ENCODE results near the gene IRF7.

GRCh38 chr11:646214-646613, 30.5 kb upstream of the IRF7 start:
- no peak for TF ChIP-seq CTCF (IDR thresholded peaks at IDR 0.05)
- no peak for TF ChIP-seq POLR2A (IDR thresholded peaks at IDR 0.05)

All from adrenal gland (tissue), 5 donors.